ENCODE measurements around the gene C7orf57.

GRCh38 chr7:48078470-48078869 lies 43.1 kb downstream of the C7orf57 start:
- no peak for TF ChIP-seq CTCF (IDR thresholded peaks at IDR 0.05)
- no peak for TF ChIP-seq POLR2A (IDR thresholded peaks at IDR 0.05)
